Tibial artery (tissue), 4 donors: ENCODE results near the gene TAX1BP3.
A peak's percentile ranks its signal among the peaks of the same experiment; 100 is the strongest.

Source experiments
- DNase-seq, 2 donors: peaks; one replicate each; pipeline ENCODE4 v3.0.0-alpha.2; 2019
- H3K27ac ChIP-seq, 2 donors: fragments of 200-600 bp; sonication (generic) in 1 of 2; 1 replicate in 1 of 2; 2 replicates in 1 of 2; pipeline ENCODE4 v1.5.1; 2018 to 2019; ENCODE audit warnings: mild to moderate bottlenecking in 1 of 2
- H3K27me3 ChIP-seq, 2 donors: fragments of 200-600 bp; sonication (generic) in 1 of 2; one replicate each; pipeline versions ENCODE4 v1.5.1 to v1.6.0; 2016 to 2019
- H3K36me3 ChIP-seq, 3 donors: fragments of 200-600 bp; sonication (generic) in 2 of 3; one replicate each; pipeline ENCODE4 v1.5.1; 2016 to 2019; ENCODE audit warnings: mild to moderate bottlenecking in 2 of 3
- H3K4me1 ChIP-seq, 4 donors: fragments of 200-600 bp; sonication (generic) in 2 of 4; 1 replicate in 3 of 4; 2 replicates in 1 of 4; pipeline ENCODE4 v1.5.1; 2016 to 2019
- H3K4me3 ChIP-seq, 2 donors: fragments of 200-600 bp; sonication (generic) in 1 of 2; 1 replicate in 1 of 2; 2 replicates in 1 of 2; pipeline ENCODE4 v1.5.1; 2018 to 2019; ENCODE audit warnings: mild to moderate bottlenecking in 2 of 2
- H3K9me3 ChIP-seq, 3 donors: fragments of 200-600 bp; sonication (generic) in 1 of 3; one replicate each; pipeline ENCODE4 v1.5.1; 2016 to 2019
- CTCF ChIP-seq, 2 experiments: fragments of 200-600 bp in 1 of 2; fragments of 450-650 bp in 1 of 2; IDR thresholded peaks; one replicate each; pipeline ENCODE4 v1.5.1; 2017 to 2019; ENCODE audit warnings: antibody characterized with exemption in 2 of 2, mild to moderate bottlenecking in 1 of 2, moderate library complexity in 1 of 2
- intact Hi-C: fragments of 100-400 bp; cut with DNase I; formaldehyde crosslinking; loops from one replicate; pipeline ENCODE4 v1.15.0; 2023; ENCODE audit warnings: low total_unique reads

Gene TAX1BP3

GRCh38 chr17:3660311-3660891 is 8.0 kb downstream of the TAX1BP3 start:
- DNase-seq = peak in 1 of 2 donors; percentile 86
- no peak overlapping the region for H3K4me3 ChIP-seq
- peak overlapping the region; percentile 85 to 89 for H3K27ac ChIP-seq
- peaks cover 0 to 32% (median 31%) of the 10 kb centered on the region in 4 donors for H3K4me1 ChIP-seq
- H3K9me3 ChIP-seq = no peaks in the 10 kb centered on the region
- H3K27me3 ChIP-seq = no peaks in the 10 kb centered on the region
- TF ChIP-seq CTCF (IDR thresholded peaks at IDR 0.05) = no peak
- intact Hi-C loops = loop anchor here (10.0 kb wide), 1 partner anchor 946 kb away; the partner anchor contains the start of gene CLUH
- H3K36me3 ChIP-seq = peaks cover 21 to 57% (median 32%) of the 10 kb centered on the region in 3 donors

- H3K4me3 ChIP-seq = no peak overlapping the region
- no peaks in the 10 kb centered on the region for H3K9me3 ChIP-seq
- peak; percentile 18 to 56 for TF ChIP-seq CTCF (IDR thresholded peaks at IDR 0.05)
- peak; percentile 89 to 94 for DNase-seq
- intact Hi-C loops = loop anchor here (10.0 kb wide), 1 partner anchor 945 kb away; the partner anchor contains the start of gene CLUH
- peak overlapping the region; percentile 85 to 89 for H3K27ac ChIP-seq
- no peaks in the 10 kb centered on the region for H3K27me3 ChIP-seq
- H3K36me3 ChIP-seq = peaks cover 16 to 52% (median 26%) of the 10 kb centered on the region in 3 donors
- H3K4me1 ChIP-seq = peaks cover 0 to 32% (median 31%) of the 10 kb centered on the region in 4 donors
Observed at GRCh38 chr17:3659541-3660111, 8.8 kb downstream of the TAX1BP3 start.

GRCh38 chr17:3658784-3659449 is 9.5 kb downstream of the TAX1BP3 start:
- Histone ChIP-seq H3K27me3 (no peaks in the 10 kb centered on the region), H3K9me3 (no peaks in the 10 kb centered on the region), H3K36me3 (peaks cover 9 to 45% (median 19%) of the 10 kb centered on the region in 3 donors), H3K4me1 (peaks cover 0 to 32% (median 31%) of the 10 kb centered on the region in 4 donors), H3K27ac (peak overlapping the region; percentile 85 to 89), H3K4me3 (no peak overlapping the region)
- intact Hi-C loops = no loop called here
- TF ChIP-seq CTCF (IDR thresholded peaks at IDR 0.05) = no peak
- no peak for DNase-seq

GRCh38 chr17:3657874-3658783 is 10.2 kb downstream of the TAX1BP3 start:
- no peaks in the 10 kb centered on the region for H3K27me3 ChIP-seq
- H3K4me3 ChIP-seq = no peak overlapping the region
- peaks cover under 1 to 37% (median 11%) of the 10 kb centered on the region in 3 donors for H3K36me3 ChIP-seq
- no peak for TF ChIP-seq CTCF (IDR thresholded peaks at IDR 0.05)
- DNase-seq = no peak
- intact Hi-C loops = no loop called here
- peak overlapping the region; percentile 85 to 89 for H3K27ac ChIP-seq
- H3K4me1 ChIP-seq = peaks cover 0 to 32% (median 31%) of the 10 kb centered on the region in 4 donors
- H3K9me3 ChIP-seq = no peaks in the 10 kb centered on the region

GRCh38 chr17:3657588-3657869 is 10.8 kb downstream of the TAX1BP3 start:
- Histone ChIP-seq H3K36me3 (peaks cover 0 to 31% (median 5%) of the 10 kb centered on the region in 3 donors), H3K27ac (peak overlapping the region in 1 of 2 donors; percentile 85), H3K4me1 (peaks cover 0 to 32% (median 31%) of the 10 kb centered on the region in 4 donors), H3K27me3 (no peaks in the 10 kb centered on the region), H3K4me3 (no peak overlapping the region), H3K9me3 (no peaks in the 10 kb centered on the region)
- intact Hi-C loops = no loop called here
- TF ChIP-seq CTCF (IDR thresholded peaks at IDR 0.05) = no peak
- no peak for DNase-seq
